Raji (cell line): ENCODE measurements around the gene FUT4.

Source experiments
- POLR2A ChIP-seq: IDR thresholded peaks from 2 replicates; pipeline ENCODE4 v1.6.1; 2011; ENCODE audit warnings: low read depth, low read length, control low read depth; ENCODE audit not compliant: insufficient read depth

The FUT4 gene, protein sequence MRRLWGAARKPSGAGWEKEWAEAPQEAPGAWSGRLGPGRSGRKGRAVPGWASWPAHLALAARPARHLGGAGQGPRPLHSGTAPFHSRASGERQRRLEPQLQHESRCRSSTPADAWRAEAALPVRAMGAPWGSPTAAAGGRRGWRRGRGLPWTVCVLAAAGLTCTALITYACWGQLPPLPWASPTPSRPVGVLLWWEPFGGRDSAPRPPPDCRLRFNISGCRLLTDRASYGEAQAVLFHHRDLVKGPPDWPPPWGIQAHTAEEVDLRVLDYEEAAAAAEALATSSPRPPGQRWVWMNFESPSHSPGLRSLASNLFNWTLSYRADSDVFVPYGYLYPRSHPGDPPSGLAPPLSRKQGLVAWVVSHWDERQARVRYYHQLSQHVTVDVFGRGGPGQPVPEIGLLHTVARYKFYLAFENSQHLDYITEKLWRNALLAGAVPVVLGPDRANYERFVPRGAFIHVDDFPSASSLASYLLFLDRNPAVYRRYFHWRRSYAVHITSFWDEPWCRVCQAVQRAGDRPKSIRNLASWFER

GRCh38 chr11:94543695-94544645 lies at the start of gene FUT4:
FUT4 (plus strand) TSS chr11:94543921; CDS start chr11:94544134, 213 bp downstream.
- TF ChIP-seq POLR2A = no peak

GRCh38 chr11:94494126-94494680 lies 49.5 kb upstream of the FUT4 start:
- no peak for TF ChIP-seq POLR2A

GRCh38 chr11:94500181-94500580 lies 43.5 kb upstream of the FUT4 start:
- TF ChIP-seq POLR2A = no peak

GRCh38 chr11:94501522-94501921 lies 42.2 kb upstream of the FUT4 start:
- TF ChIP-seq POLR2A = no peak

GRCh38 chr11:94504689-94505293 lies 38.9 kb upstream of the FUT4 start:
- no peak for TF ChIP-seq POLR2A

DNA sequence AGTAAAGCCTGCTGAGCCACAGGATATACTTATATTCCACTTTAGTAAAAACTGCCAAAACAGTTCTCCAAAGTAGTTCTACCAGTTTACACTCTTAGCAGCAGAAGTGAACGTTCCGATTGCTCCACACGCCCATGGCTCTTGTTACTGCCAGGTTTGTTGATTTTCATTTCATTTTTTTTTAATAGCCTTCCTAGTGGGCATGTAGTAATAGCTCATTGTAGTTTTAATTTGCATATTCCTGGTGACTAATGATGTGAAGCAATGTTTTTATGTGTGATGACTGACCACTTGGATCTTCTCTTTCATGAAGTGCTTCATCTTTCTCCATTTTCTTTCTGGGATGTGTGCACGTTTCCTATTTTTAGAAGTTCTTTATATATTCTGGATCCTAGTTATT lies 36.2 kb upstream of the FUT4 start:
- no peak for TF ChIP-seq POLR2A

- TF ChIP-seq POLR2A = no peak
Measured at GRCh38 chr11:94511932-94512781, 31.6 kb upstream of the FUT4 start, which contains the start of gene C11orf97. C11orf97 (plus strand) TSS chr11:94512461; CDS start chr11:94512529, 68 bp downstream.

GRCh38 chr11:94513091-94513490 lies 30.6 kb upstream of the FUT4 start:
- TF ChIP-seq POLR2A = no peak

- no peak for TF ChIP-seq POLR2A
Measured at GRCh38 chr11:94515398-94515797, 28.3 kb upstream of the FUT4 start.

DNA sequence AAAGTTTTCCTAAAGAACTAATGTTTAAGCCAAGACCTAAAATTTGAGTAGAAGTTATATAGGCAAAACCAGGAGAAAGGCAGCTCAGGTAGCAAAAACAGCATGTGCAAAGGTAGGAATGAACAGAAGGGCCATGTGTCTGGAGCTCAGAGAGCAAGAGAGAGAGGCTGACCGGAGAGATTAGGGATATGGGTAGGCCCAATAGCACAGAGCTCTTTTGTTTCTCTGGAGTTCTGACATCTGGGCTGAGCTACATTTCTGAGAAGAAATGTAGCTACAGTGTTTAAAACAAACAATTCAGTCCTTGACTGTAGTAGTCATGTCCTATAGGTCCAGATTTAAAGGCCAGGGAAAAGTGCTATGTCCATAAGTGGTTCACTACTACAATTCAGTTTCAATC lies 27.0 kb upstream of the FUT4 start:
- TF ChIP-seq POLR2A = no peak

- TF ChIP-seq POLR2A = no peak
Measured at GRCh38 chr11:94518300-94518699, 25.4 kb upstream of the FUT4 start.

DNA sequence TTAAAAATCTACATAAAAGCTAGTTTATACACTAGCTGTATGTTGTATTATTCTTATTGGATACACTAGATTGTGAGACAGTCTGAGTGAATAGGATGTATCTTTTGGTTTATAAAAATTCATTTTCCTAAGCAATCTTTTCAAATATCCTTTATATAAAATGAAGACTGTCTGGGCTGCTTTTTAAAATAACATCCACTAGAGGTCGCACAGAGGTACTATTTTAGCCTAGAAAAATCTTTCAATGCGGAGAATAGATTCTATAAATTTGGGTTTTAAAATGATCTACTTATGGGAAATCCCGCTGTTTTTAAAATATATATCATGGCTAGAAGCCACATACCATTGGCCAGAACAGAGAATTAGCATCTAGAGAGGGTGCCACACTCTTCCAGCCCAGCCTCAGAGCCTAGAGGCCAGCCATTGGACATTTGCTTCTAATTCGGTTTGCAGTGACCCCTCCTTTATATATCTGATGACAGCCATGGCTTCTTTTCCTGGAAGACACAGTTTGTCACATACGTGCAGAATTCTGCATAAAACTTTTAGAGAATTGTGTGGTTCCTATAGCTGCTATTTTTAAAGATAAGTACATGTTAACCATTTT lies 24.1 kb upstream of the FUT4 start:
- no peak for TF ChIP-seq POLR2A

GRCh38 chr11:94521684-94522083 lies 22.0 kb upstream of the FUT4 start:
- no peak for TF ChIP-seq POLR2A
